Coronary artery (tissue), 2 donors: ENCODE data around the gene ATXN7L3B.
"Not testable (repeated sequence)": the region's sequence is repeated elsewhere in the genome, so short reads cannot be mapped to it uniquely, and the experiment has no call there.

Source experiments
- DNase-seq: peaks from one replicate; pipeline ENCODE4 v3.0.0-alpha.2; 2017; ENCODE audit warnings: low spot score
- H3K27ac ChIP-seq, 2 donors: fragments of 200-600 bp; sonication (generic); one replicate each; pipeline ENCODE4 v1.5.1; 2016 to 2019
- H3K4me3 ChIP-seq: fragments of 200-600 bp; sonication (generic); 2 replicates; pipeline ENCODE4 v1.5.1; 2016; ENCODE audit warnings: mild to moderate bottlenecking, moderate library complexity
- CTCF ChIP-seq: fragments of 200-600 bp; sonication (generic); IDR thresholded peaks from one replicate; pipeline ENCODE4 v1.5.1; 2019; ENCODE audit warnings: antibody characterized with exemption

ATXN7L3B gene

GRCh38 chr12:74537707-74538385 is at the start of gene ATXN7L3B:
ATXN7L3B (plus strand) TSS chr12:74537835; CDS start chr12:74538113, 278 bp downstream.
- DNase-seq, result peak; percentile 94
- H3K4me3 ChIP-seq, result peak within 1 kb of the TSS; percentile 76
- TF ChIP-seq CTCF, result no peak
- peak within 1 kb of the TSS; percentile 90 to 96 for H3K27ac ChIP-seq

GRCh38 chr12:74488134-74488533 is 49.5 kb upstream of the ATXN7L3B start:
- TF ChIP-seq CTCF, result no peak
- no peak for DNase-seq
- no peak overlapping the region for H3K27ac ChIP-seq
- H3K4me3 ChIP-seq, result no peak overlapping the region

- Histone ChIP-seq H3K27ac (no peak overlapping the region), H3K4me3 (no peak overlapping the region)
- DNase-seq, result no peak
- no peak for TF ChIP-seq CTCF
Observed at GRCh38 chr12:74489543-74489942, 48.1 kb upstream of the ATXN7L3B start.

GRCh38 chr12:74490390-74491064 is 47.1 kb upstream of the ATXN7L3B start:
- TF ChIP-seq CTCF, result no peak
- no peak overlapping the region for H3K27ac ChIP-seq
- no peak overlapping the region for H3K4me3 ChIP-seq
- DNase-seq, result no peak

GRCh38 chr12:74491374-74491773 is 46.3 kb upstream of the ATXN7L3B start:
- no peak overlapping the region for H3K4me3 ChIP-seq
- no peak for TF ChIP-seq CTCF

GRCh38 chr12:74499192-74499591 is 38.4 kb upstream of the ATXN7L3B start:
- Histone ChIP-seq H3K4me3 (no peak overlapping the region), H3K27ac (no peak overlapping the region)
- no peak for TF ChIP-seq CTCF
- no peak for DNase-seq

More at GRCh38 chr12:74491374-74491773, 46.3 kb upstream of the ATXN7L3B start:
- no peak for DNase-seq
- H3K27ac ChIP-seq, result no peak overlapping the region

- not testable (repeated sequence) for H3K27ac ChIP-seq, DNase-seq, H3K4me3 ChIP-seq
Observed at GRCh38 chr12:74508873-74509657, 28.6 kb upstream of the ATXN7L3B start.
